HepG2 (cell line): ENCODE measurements around the gene ADAMTSL4. TPM values are rescaled to one million over a fixed set of nuclear protein-coding genes. Genes with fewer than 3 reads are reported as not detected.

Source experiments
- ATAC-seq: fragments of 200-7000 bp; cut with Tn5 transposase; 3 replicates; pipeline ENCODE4 v1.9.1; 2020; ENCODE audit warnings: mild to moderate bottlenecking, moderate library complexity
- BruUV-seq: library from RNA; stranded (reverse); fragments of 400-500 nt; replicated peaks from 2 replicates; lab custom pipeline; 2021; lab: Mats Ljungman, UMichigan
- CTCF ChIA-PET: fragments of 300-600 bp; formaldehyde crosslinking; extraction: SDS; loops from one replicate; lab custom pipeline; 2021; ENCODE audit warnings: low total read pairs, inconsistent platforms, low intra/inter-chr PET ratio; lab: Yijun Ruan, JAX
- POLR2A ChIA-PET: fragments of 350-600 bp; sonication (Branson Sonifier 250); formaldehyde crosslinking; loops from one replicate; lab custom pipeline; 2020; ENCODE audit warnings: antibody characterized with exemption, inconsistent platforms; lab: Yijun Ruan, JAX
- DNase-seq: peaks from one replicate; pipeline ENCODE4 v3.0.0-alpha.2; 2015; ENCODE audit warnings: low spot score
- FAIRE-seq: peaks from 3 replicates; lab custom pipeline; 2011; peaks lifted over from hg19 to GRCh38; lab: Jason Lieb, UNC
- H2AFZ ChIP-seq: one replicate; pipeline ENCODE4 v1.6.1; 2011; ENCODE audit warnings: low read length, inconsistent platforms
- H3K27ac ChIP-seq: fragments of 300-600 bp; 3 replicates; pipeline ENCODE4 v1.8.0; 2011; ENCODE audit warnings: mixed run types, mild to moderate bottlenecking, mixed read lengths, low read length, inconsistent platforms; ENCODE audit not compliant: insufficient read depth; ENCODE audit errors: extremely low read length
- H3K27me3 ChIP-seq, 2 experiments: fragments of 200-600 bp in 1 of 2; 2 replicates in 1 of 2; 3 replicates in 1 of 2; pipeline versions ENCODE4 v1.6.0 to v1.8.0; 2011; ENCODE audit warnings: low read length in 2 of 2, mild to moderate bottlenecking in 2 of 2, moderate library complexity in 2 of 2, inconsistent platforms in 1 of 2; ENCODE audit not compliant: insufficient read depth in 2 of 2, control insufficient read depth in 1 of 2
- H3K36me3 ChIP-seq, 2 experiments: fragments of 200-600 bp in 1 of 2; replicated peaks in 1 of 2; 2 replicates in 1 of 2; 3 replicates in 1 of 2; pipeline versions ENCODE4 v1.5.1 to v1.8.0; 2011; ENCODE audit warnings: low read length in 2 of 2, inconsistent platforms in 1 of 2; ENCODE audit not compliant: insufficient read depth in 2 of 2, control insufficient read depth in 1 of 2
- H3K4me1 ChIP-seq: 2 replicates; pipeline ENCODE4 v1.5.1; 2012; ENCODE audit warnings: low read length, inconsistent platforms; ENCODE audit not compliant: insufficient read depth
- H3K4me2 ChIP-seq: 2 replicates; pipeline ENCODE4 v1.6.0; 2011; ENCODE audit warnings: low read depth, low read length, inconsistent platforms
- H3K4me3 ChIP-seq, 3 experiments: fragments of 200-600 bp in 1 of 3; sonication (generic), shearing (Covaris generic) in 1 of 3; replicated peaks in 1 of 3; 2 replicates each; pipeline ENCODE4 v1.5.1; 2011 to 2016; ENCODE audit warnings: low read length in 3 of 3, inconsistent platforms in 2 of 3, low read depth in 2 of 3, mild to moderate bottlenecking in 2 of 3, control low read depth in 1 of 3, mixed read lengths in 1 of 3; ENCODE audit not compliant: insufficient read depth in 1 of 3
- H3K79me2 ChIP-seq: one replicate; pipeline ENCODE4 v1.6.1; 2011; ENCODE audit warnings: low read length, inconsistent platforms; ENCODE audit not compliant: insufficient read depth
- H3K9ac ChIP-seq: 2 replicates; pipeline ENCODE4 v1.6.0; 2011; ENCODE audit warnings: mild to moderate bottlenecking, low read depth, low read length, inconsistent platforms; ENCODE audit not compliant: insufficient read depth
- H3K9me3 ChIP-seq: 2 replicates; pipeline ENCODE4 v1.5.1; 2012; ENCODE audit warnings: mild to moderate bottlenecking, low read length
- H4K20me1 ChIP-seq: 2 replicates; pipeline ENCODE4 v1.6.0; 2011; ENCODE audit warnings: inconsistent platforms, mild to moderate bottlenecking, low read length, moderate library complexity; ENCODE audit not compliant: insufficient read depth
- CCDC6 ChIP-seq: sonication (generic); formaldehyde crosslinking; IDR thresholded peaks from 2 replicates; pipeline ENCODE4 v1.8.1; 2022; ENCODE audit warnings: mild to moderate bottlenecking, missing genetic modification reagents, moderate library complexity
- ESRRA ChIP-seq: sonication (generic); formaldehyde crosslinking; IDR thresholded peaks from 2 replicates; pipeline ENCODE4 v1.5.1; 2020; ENCODE audit warnings: mild to moderate bottlenecking, low read depth, missing genetic modification reagents
- KAT7 ChIP-seq: IDR thresholded peaks from 2 replicates; pipeline ENCODE4 v1.6.1; 2018; ENCODE audit warnings: borderline replicate concordance, missing compliant biosample characterization
- LRRFIP1 ChIP-seq: sonication (generic); formaldehyde crosslinking; conservative IDR thresholded peaks from 2 replicates; pipeline ENCODE4 v1.4.0; 2020; ENCODE audit warnings: missing genetic modification reagents
- NFKB2 ChIP-seq: sonication (generic); formaldehyde crosslinking; IDR thresholded peaks from 2 replicates; pipeline ENCODE4 v1.4.0; 2020; ENCODE audit warnings: missing genetic modification reagents, borderline replicate concordance
- PHF5A ChIP-seq: IDR thresholded peaks from one replicate; pipeline ENCODE4 v1.6.1; 2018; ENCODE audit warnings: low read depth, missing genetic modification reagents; ENCODE audit not compliant: unreplicated experiment
- REST ChIP-seq, 2 experiments: IDR thresholded peaks; 2 replicates each; pipeline ENCODE4 v1.6.1; 2011 to 2012; ENCODE audit warnings: low read length in 2 of 2, borderline replicate concordance in 1 of 2, low read depth in 1 of 2, mild to moderate bottlenecking in 1 of 2, moderate library complexity in 1 of 2
- SRSF1 ChIP-seq: fragments of 200-400 bp; formaldehyde crosslinking; optimal IDR thresholded peaks from 2 replicates; pipeline ENCODE3; 2017; ENCODE audit warnings: mild to moderate bottlenecking, low read depth, low read length, moderate library complexity
- TMF1 ChIP-seq: sonication (generic); formaldehyde crosslinking; IDR thresholded peaks from 2 replicates; pipeline ENCODE4 v1.8.1; 2022; ENCODE audit warnings: low read depth, missing genetic modification reagents
- TOPORS ChIP-seq: sonication (generic); formaldehyde crosslinking; IDR thresholded peaks from 2 replicates; pipeline ENCODE4 v1.8.0; 2023; ENCODE audit warnings: mild to moderate bottlenecking, missing genetic modification reagents
- ZNF232 ChIP-seq: sonication (generic); formaldehyde crosslinking; IDR thresholded peaks from 2 replicates; pipeline ENCODE4 v1.4.0; 2020; ENCODE audit warnings: missing genetic modification reagents, borderline replicate concordance
- ZNF383 ChIP-seq: sonication (generic); formaldehyde crosslinking; IDR thresholded peaks from 2 replicates; pipeline ENCODE4 v1.4.0; 2020; ENCODE audit warnings: missing genetic modification reagents, mild to moderate bottlenecking, borderline replicate concordance
- ZNF577 ChIP-seq: sonication (generic); formaldehyde crosslinking; IDR thresholded peaks from 2 replicates; pipeline ENCODE4 v1.4.0; 2020; ENCODE audit warnings: mild to moderate bottlenecking, low read depth, missing genetic modification reagents, borderline replicate concordance
- WGBS: methylation state at CpG from one replicate; pipeline ENCODE4 v1.1.6; 2017; ENCODE audit warnings: low lambda C conversion rate; 5-methylcytosine and 5-hydroxymethylcytosine counted together
- in situ Hi-C: cut with HindIII; loops from 2 replicates; pipeline ENCODE4 v1.10.0; 2017; ENCODE audit warnings: low pct_unique_long_range_greater_than_20kb; ENCODE audit not compliant: extremely low pct_ligation_motif_present
- intact Hi-C: fragments of 100-400 bp; cut with micrococcal nuclease; formaldehyde crosslinking; loops from one replicate; pipeline ENCODE4 v1.10.0; 2022; ENCODE audit not compliant: unreplicated experiment
- polyA plus RNA-seq, 8 experiments: library from polyadenylated mRNA; depleted of rRNA in 3 of 8; stranded (reverse) in 7 of 8; unstranded in 1 of 8; fragments of >200 nt; fragmentation: Illumina TruSeq in 4 of 8; extraction: Trizol in 4 of 8; gene quantifications; 2 replicates each; pipeline versions ENCODE4 v1.2.1 to v1.2.3, GENCODE V29; 2011 to 2016; ENCODE audit warnings: low read depth in 4 of 8, missing spikeins in 1 of 8, mixed read lengths in 1 of 8; ENCODE audit not compliant: insufficient read depth in 1 of 8
- total RNA-seq, 5 experiments: library from RNA; depleted of rRNA; stranded (reverse); fragments of >200 nt; fragmentation: Illumina TruSeq; extraction: Trizol; gene quantifications; 2 replicates each; pipeline ENCODE4 v1.2.3, GENCODE V29; 2016; ENCODE audit warnings: low read depth in 1 of 5
- TF ChIP-seq, protein P1 (sequence below): sonication (generic); formaldehyde crosslinking; IDR thresholded peaks from 2 replicates; pipeline ENCODE4 v1.8.1; 2023; ENCODE audit warnings: mild to moderate bottlenecking, missing genetic modification reagents

Gene ADAMTSL4
- total and polyA plus RNA-seq, 2 of the 13 experiments (the other 11 are each of a cell fraction or from before 2014, with no cell fraction given) = 3.9 to 16.4 TPM

- H3K9me3 ChIP-seq = no peaks in the 10 kb centered on the region
- H3K36me3 ChIP-seq = peaks cover 0 to 42% of the 10 kb centered on the region in 2 experiments; a peak in 4 of 5 replicates
- FAIRE-seq = peak; percentile 51
- peak; percentile 72 for DNase-seq
- BruUV-seq = TSS peak; percentile 47
- no peaks in the 10 kb centered on the region; a peak in 1 of 5 replicates for H3K27me3 ChIP-seq
- H3K9ac ChIP-seq = peak overlapping the region; percentile 94
- intact Hi-C loops = loop anchor here (2.0 to 5.0 kb wide), 2 partner anchors 34 to 42 kb away; no protein-coding TSS in a partner anchor
- peaks cover 52% of the 10 kb centered on the region for H4K20me1 ChIP-seq
- H3K27ac ChIP-seq = peak overlapping the region; percentile 92
- peaks cover 45% of the 10 kb centered on the region for H3K4me1 ChIP-seq
- H3K4me2 ChIP-seq = peak overlapping the region; percentile 81
- ChIA-PET POLR2A (interaction anchor here (0.7 to 11.9 kb wide), 13 partner anchors 13 to 403 kb away, joined by 3 to 469 read pairs (median 16); partner anchors contain the start of genes ANXA9, ENSA and GOLPH3L), CTCF (no interaction called here)
- peaks cover 64% of the 10 kb centered on the region for H3K79me2 ChIP-seq
- peak overlapping the region; percentile 93 to 96 (median 94) for H3K4me3 ChIP-seq
- in situ Hi-C loops = no loop called here
- no peak overlapping the region for H2AFZ ChIP-seq
- under 1% methylated on average over 27 of the region's 50 CpGs for WGBS
- ATAC-seq = peak; percentile 18
- TF ChIP-seq PHF5A (CRISPR knock-in tag) (no peak), CCDC6 (CRISPR knock-in tag) (no peak), LRRFIP1 (CRISPR knock-in tag) (no peak), REST (IDR thresholded peaks at IDR 0.05; ENCODE audit: borderline replicate concordance in 1 of 2, low read depth in 1 of 2, low read length in 2 of 2) (no peak), SRSF1 (peak; percentile 11), ESRRA (CRISPR knock-in tag) (no peak), ZNF383 (no peak), KAT7 (no peak), ZNF577 (no peak), TMF1 (CRISPR knock-in tag) (0 out of 2 replicates have a peak, but pooled peaks have one; percentile 2), ZNF232 (no peak), TOPORS (CRISPR knock-in tag) (no peak), NFKB2 (CRISPR knock-in tag) (peak; percentile 13; the same call in 1 of the 2 replicates)
- TF ChIP-seq, protein P1, sequence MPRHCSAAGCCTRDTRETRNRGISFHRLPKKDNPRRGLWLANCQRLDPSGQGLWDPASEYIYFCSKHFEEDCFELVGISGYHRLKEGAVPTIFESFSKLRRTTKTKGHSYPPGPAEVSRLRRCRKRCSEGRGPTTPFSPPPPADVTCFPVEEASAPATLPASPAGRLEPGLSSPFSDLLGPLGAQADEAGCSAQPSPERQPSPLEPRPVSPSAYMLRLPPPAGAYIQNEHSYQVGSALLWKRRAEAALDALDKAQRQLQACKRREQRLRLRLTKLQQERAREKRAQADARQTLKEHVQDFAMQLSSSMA = no peak
These were observed 29.3 kb downstream of the ADAMTSL4 start for GRCh38 chr1:150578272-150579109.
